Erythroblast (primary cell): ENCODE results near the gene ACOD1.

ENCODE experiments used
- GATA1 ChIP-seq: IDR thresholded peaks from 2 replicates; pipeline ENCODE4 v1.6.1; 2011; ENCODE audit warnings: low read depth, mild to moderate bottlenecking, control low read depth, low read length, moderate library complexity
- POLR2A ChIP-seq: IDR thresholded peaks from 2 replicates; pipeline ENCODE4 v1.6.1; 2011; ENCODE audit warnings: mild to moderate bottlenecking, low read length

DNA sequence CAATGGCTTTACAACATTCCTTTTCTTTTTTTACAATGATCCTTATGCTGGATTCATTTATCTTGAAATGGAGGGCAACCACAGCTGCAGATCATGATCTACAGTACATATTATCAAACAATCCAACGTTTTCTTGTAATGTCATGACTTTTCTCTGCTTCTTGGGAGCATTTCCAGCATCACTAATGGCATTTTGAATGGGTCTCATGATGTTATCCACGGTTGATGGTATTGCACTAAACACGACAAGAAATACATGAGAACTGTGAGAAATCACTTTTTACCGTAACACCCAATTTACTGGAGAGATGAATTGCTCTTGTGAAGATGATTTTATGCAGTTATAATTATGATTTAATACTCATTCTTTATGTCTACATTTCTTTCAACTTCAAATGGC lies 16.2 kb upstream of the ACOD1 start:
- TF ChIP-seq POLR2A = no peak
- no peak for TF ChIP-seq GATA1
